Measurements from ENCODE around the gene FAM180B.

FAM180B gene

DNA sequence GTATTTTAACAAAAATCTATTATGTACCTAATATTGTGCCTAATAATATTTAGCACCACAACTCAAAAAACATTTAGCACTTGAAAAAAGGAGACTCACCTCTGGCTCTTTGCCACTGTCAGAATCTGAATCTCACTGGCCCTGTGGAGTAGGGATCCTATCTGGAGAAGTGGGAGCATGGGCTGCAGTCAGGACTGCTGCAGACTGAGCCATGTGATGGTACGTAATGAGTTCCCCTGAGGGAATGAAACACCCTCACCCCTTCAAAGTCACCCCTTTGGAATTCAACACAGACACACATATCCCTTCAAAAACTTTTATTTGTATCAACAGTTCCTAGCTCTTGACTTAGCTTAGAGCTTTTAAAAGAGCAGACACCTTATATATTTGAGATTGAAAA, 14.6 kb upstream of the FAM180B start:
- TF ChIP-seq MAX (IDR thresholded peaks at IDR 0.05; ENCODE audit: low read depth, low read length) (no peak), POLR2A (IDR thresholded peaks at IDR 0.05; ENCODE audit: extremely low read depth, insufficient read length) (no peak), MYC (IDR thresholded peaks at IDR 0.05; ENCODE audit: low read depth, low read length) (no peak)
- TF ChIP-seq, protein P1, sequence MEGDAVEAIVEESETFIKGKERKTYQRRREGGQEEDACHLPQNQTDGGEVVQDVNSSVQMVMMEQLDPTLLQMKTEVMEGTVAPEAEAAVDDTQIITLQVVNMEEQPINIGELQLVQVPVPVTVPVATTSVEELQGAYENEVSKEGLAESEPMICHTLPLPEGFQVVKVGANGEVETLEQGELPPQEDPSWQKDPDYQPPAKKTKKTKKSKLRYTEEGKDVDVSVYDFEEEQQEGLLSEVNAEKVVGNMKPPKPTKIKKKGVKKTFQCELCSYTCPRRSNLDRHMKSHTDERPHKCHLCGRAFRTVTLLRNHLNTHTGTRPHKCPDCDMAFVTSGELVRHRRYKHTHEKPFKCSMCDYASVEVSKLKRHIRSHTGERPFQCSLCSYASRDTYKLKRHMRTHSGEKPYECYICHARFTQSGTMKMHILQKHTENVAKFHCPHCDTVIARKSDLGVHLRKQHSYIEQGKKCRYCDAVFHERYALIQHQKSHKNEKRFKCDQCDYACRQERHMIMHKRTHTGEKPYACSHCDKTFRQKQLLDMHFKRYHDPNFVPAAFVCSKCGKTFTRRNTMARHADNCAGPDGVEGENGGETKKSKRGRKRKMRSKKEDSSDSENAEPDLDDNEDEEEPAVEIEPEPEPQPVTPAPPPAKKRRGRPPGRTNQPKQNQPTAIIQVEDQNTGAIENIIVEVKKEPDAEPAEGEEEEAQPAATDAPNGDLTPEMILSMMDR (IDR thresholded peaks at IDR 0.05; ENCODE audit: low read depth, low read length): no peak
- no peak for DNase-seq (ENCODE audit: low read depth)
- H3K4me3 ChIP-seq (ENCODE audit: low read depth, low read length): no peak overlapping the region

- H3K4me3 ChIP-seq (ENCODE audit: low read depth, low read length): no peak overlapping the region
- DNase-seq (ENCODE audit: low read depth): no peak
- TF ChIP-seq MYC (IDR thresholded peaks at IDR 0.05; ENCODE audit: low read depth, low read length): no peak
- TF ChIP-seq, protein P1 (IDR thresholded peaks at IDR 0.05; ENCODE audit: low read depth, low read length): no peak
- TF ChIP-seq POLR2A (IDR thresholded peaks at IDR 0.05; ENCODE audit: extremely low read depth, insufficient read length): no peak
- no peak for TF ChIP-seq MAX (IDR thresholded peaks at IDR 0.05; ENCODE audit: low read depth, low read length)
Measured at GRCh38 chr11:47572715-47573255, 13.7 kb upstream of the FAM180B start.

DNA sequence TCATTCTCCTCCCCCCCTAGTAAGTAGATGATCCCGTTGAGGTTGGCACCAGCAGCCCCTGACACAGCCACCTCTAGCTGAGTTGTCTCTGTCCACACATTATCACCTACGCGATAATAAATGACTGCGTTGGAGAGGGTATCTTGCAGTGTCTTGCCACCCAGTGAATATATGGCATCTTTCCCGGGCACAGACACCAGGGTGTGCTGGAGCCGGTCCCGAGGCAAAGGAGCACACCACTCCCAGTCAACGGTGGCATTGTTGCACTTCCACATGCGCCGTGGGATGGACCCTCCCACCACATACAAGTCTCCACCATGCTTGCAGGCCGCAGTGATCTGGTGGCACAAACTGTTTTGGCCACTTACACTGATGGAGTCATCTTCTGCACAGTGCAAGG, 13.2 kb upstream of the FAM180B start:
- no peak for TF ChIP-seq MYC (IDR thresholded peaks at IDR 0.05; ENCODE audit: low read depth, low read length)
- TF ChIP-seq POLR2A (IDR thresholded peaks at IDR 0.05; ENCODE audit: extremely low read depth, insufficient read length): no peak
- no peak for TF ChIP-seq MAX (IDR thresholded peaks at IDR 0.05; ENCODE audit: low read depth, low read length)
- TF ChIP-seq, protein P1 (IDR thresholded peaks at IDR 0.05; ENCODE audit: low read depth, low read length): no peak
- H3K4me3 ChIP-seq (ENCODE audit: low read depth, low read length): no peak overlapping the region
- DNase-seq (ENCODE audit: low read depth): no peak

DNA sequence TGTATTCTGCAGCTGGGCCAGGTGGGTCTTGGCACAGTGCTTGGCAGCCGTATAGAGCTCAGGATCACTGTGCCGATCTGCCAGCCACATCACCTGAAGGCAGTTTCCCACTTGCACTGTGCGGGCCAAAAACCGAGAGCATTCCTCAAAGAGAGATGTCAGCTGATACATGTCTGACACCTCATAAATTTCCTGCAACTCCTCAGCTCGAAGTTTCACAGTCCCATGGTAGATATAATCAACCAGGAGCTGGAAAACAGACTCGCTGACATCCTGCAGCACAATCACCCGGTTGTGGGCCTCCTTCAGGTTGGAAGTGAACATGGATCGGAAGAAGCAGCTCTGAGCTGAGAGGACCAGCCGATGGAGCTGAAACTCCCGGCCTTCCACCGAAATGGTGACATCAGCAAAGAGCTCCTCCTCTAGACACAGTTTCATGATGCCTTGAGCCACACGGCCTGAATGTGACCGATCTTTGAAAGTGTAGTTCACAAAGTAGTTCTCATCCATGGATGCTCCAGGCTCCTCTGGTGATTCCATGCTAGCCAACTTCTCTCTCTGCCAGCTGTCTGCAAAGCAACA, 8.9 kb upstream of the FAM180B start:
- no peak for TF ChIP-seq MAX (IDR thresholded peaks at IDR 0.05; ENCODE audit: low read depth, low read length)
- TF ChIP-seq POLR2A (IDR thresholded peaks at IDR 0.05; ENCODE audit: extremely low read depth, insufficient read length): no peak
- TF ChIP-seq MYC (IDR thresholded peaks at IDR 0.05; ENCODE audit: low read depth, low read length): no peak
- TF ChIP-seq, protein P1 (IDR thresholded peaks at IDR 0.05; ENCODE audit: low read depth, low read length): no peak
- peak overlapping the region; percentile 90 for H3K4me3 ChIP-seq (ENCODE audit: low read depth, low read length)
- DNase-seq (ENCODE audit: low read depth): no peak

DNA sequence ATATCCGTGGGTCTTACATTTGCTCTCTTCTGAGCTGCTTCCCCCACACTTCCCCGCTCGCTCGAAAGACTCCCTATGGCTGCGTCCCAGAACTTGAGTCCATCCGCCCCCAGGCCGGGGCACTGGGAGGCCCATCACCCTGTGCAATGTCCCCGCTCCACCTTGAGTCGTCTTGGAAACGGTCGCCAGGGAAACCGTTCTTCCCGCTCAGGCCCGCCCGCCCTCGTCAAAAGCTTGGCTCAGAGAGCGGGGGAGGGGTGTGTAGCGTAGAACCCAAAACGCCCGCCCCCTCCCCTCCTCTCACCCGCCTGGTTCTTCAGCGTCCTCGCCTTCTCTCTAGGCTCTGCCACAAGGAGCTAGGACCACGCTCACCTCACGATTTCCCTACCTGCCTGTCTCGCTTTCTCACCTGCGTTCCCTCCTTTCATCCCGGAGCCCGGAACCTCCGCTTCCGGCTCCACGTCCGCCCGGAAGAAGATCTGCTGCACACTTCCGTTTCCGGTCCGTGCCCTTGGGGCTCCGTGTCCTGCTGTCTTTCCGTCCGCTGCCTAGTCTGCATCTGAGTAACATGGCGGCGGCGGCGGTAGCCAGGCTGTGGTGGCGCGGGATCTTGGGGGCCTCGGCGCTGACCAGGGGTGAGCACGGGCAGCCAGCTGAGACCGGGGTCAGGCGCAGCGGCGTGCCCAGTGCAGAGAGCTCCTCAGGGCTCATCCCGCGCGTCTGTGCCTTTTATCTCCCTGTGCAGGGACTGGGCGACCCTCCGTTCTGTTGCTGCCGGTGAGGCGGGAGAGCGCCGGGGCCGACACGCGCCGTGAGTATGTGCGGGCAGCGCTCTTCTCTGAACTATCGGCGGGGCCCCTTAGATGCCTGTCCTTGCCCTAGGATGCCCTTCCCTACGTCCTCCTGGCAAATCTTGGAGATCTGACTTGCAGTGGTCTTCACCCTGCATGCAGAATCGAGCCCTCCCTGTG, 7.7 kb upstream of the FAM180B start, which contains the start of the genes KBTBD4 and NDUFS3:
KBTBD4 (minus strand) TSS at position 447 of the 971 bp plus-strand sequence; CDS start at position 428, 19 bp downstream.
NDUFS3 (plus strand) TSS at position 551 of the 971 bp plus-strand sequence; CDS start at position 569, 18 bp downstream.
- peak; percentile 91 for DNase-seq (ENCODE audit: low read depth)
- H3K4me3 ChIP-seq (ENCODE audit: low read depth, low read length): peak within 1 kb of the TSS; percentile 90

More for the DNA sequence above, 7.7 kb upstream of the FAM180B start, which contains the start of the genes KBTBD4 and NDUFS3:
- TF ChIP-seq, protein P1 (IDR thresholded peaks at IDR 0.05; ENCODE audit: low read depth, low read length): no peak
- peak; percentile 83 for TF ChIP-seq POLR2A (IDR thresholded peaks at IDR 0.05; ENCODE audit: extremely low read depth, insufficient read length)
- peak; percentile 88 for TF ChIP-seq MYC (IDR thresholded peaks at IDR 0.05; ENCODE audit: low read depth, low read length)
- peak; percentile 76 for TF ChIP-seq MAX (IDR thresholded peaks at IDR 0.05; ENCODE audit: low read depth, low read length)
